WTC11 (cell line): ENCODE measurements around the gene SRC. TPM values are rescaled to one million over a fixed set of nuclear protein-coding genes. Genes with fewer than 3 reads are reported as not detected.

Experiments
- ATAC-seq: fragments of 200-7000 bp; cut with Tn5 transposase; 2 replicates; pipeline ENCODE4 v1.10.0; 2021; ENCODE audit warnings: mild to moderate bottlenecking, moderate library complexity
- CTCF ChIA-PET: fragments of 300-600 bp; sonication (Branson Sonifier 250); formaldehyde crosslinking; loops from one replicate; lab custom pipeline; 2021; ENCODE audit warnings: antibody characterized with exemption; lab: Charles Lee
- POLR2A ChIA-PET: fragments of 350-600 bp; sonication (Branson Sonifier 250); formaldehyde crosslinking; loops from one replicate; lab custom pipeline; 2021; ENCODE audit warnings: antibody characterized with exemption; lab: Charles Lee
- DNase-seq: peaks from one replicate; pipeline ENCODE4 v3.0.0; 2021; ENCODE audit warnings: low spot score
- H3K27ac Mint-ChIP-seq: 2 replicates; pipeline ENCODE4 v1.8.0; 2021; ENCODE audit warnings: mixed read lengths
- H3K27me3 Mint-ChIP-seq: 2 replicates; pipeline ENCODE4 v1.8.0; 2021; ENCODE audit warnings: low read depth, mild to moderate bottlenecking, moderate library complexity, mixed read lengths
- H3K36me3 Mint-ChIP-seq: 2 replicates; pipeline ENCODE4 v1.8.0; 2021; ENCODE audit warnings: mixed read lengths
- H3K4me1 Mint-ChIP-seq: 2 replicates; pipeline ENCODE4 v1.8.0; 2022; ENCODE audit warnings: mixed read lengths
- H3K4me3 Mint-ChIP-seq: 2 replicates; pipeline ENCODE4 v1.8.0; 2021; ENCODE audit warnings: mild to moderate bottlenecking, moderate library complexity, mixed read lengths
- H3K9me3 Mint-ChIP-seq: 2 replicates; pipeline ENCODE4 v1.8.0; 2021; ENCODE audit warnings: mixed read lengths
- ELF4 ChIP-seq: sonication (generic); formaldehyde crosslinking; IDR thresholded peaks from 2 replicates; pipeline ENCODE4 v1.8.1; 2022; ENCODE audit warnings: low read depth, mild to moderate bottlenecking, moderate library complexity, missing genetic modification reagents
- FOXJ3 ChIP-seq: sonication (generic); formaldehyde crosslinking; IDR thresholded peaks from 2 replicates; pipeline ENCODE4 v1.9.0; 2021; ENCODE audit warnings: missing genetic modification reagents, mild to moderate bottlenecking, borderline replicate concordance
- GTF2I ChIP-seq: fragments of 250-450 bp; sonication (Bioruptor Pico); conservative IDR thresholded peaks from 2 replicates; pipeline ENCODE4 v1.4.0; 2021; ENCODE audit warnings: mild to moderate bottlenecking
- NR1H2 ChIP-seq: sonication (generic); formaldehyde crosslinking; IDR thresholded peaks from 2 replicates; pipeline ENCODE4 v1.9.0; 2021; ENCODE audit warnings: mild to moderate bottlenecking, moderate library complexity, missing genetic modification reagents
- OVOL2 ChIP-seq: fragments of 250-450 bp; sonication (Bioruptor Pico); IDR thresholded peaks from 2 replicates; pipeline ENCODE4 v1.9.0; 2021; ENCODE audit warnings: mild to moderate bottlenecking, borderline replicate concordance
- PRRX2 ChIP-seq: fragments of 250-450 bp; sonication (Bioruptor Pico); IDR thresholded peaks from 2 replicates; pipeline ENCODE4 v1.8.0; 2021; ENCODE audit warnings: mild to moderate bottlenecking
- RORB ChIP-seq: fragments of 250-450 bp; sonication (Bioruptor Pico); IDR thresholded peaks from 2 replicates; pipeline ENCODE4 v1.9.0; 2021; ENCODE audit warnings: mild to moderate bottlenecking
- SMAD4 ChIP-seq: sonication (generic); formaldehyde crosslinking; IDR thresholded peaks from 2 replicates; pipeline ENCODE4 v1.8.0; 2022; ENCODE audit warnings: mild to moderate bottlenecking, missing genetic modification reagents
- ZNF121 ChIP-seq: sonication (generic); formaldehyde crosslinking; IDR thresholded peaks from 2 replicates; pipeline ENCODE4 v1.8.0; 2023; ENCODE audit warnings: missing genetic modification reagents
- total RNA-seq: library from RNA; stranded (reverse); gene quantifications from 3 replicates; pipeline ENCODE4 v1.2.3, GENCODE V29; 2021
- TF ChIP-seq, protein P1 (sequence below): sonication (generic); formaldehyde crosslinking; IDR thresholded peaks from 2 replicates; pipeline ENCODE4 v1.8.1; 2022; ENCODE audit warnings: low read depth, mild to moderate bottlenecking, moderate library complexity, missing genetic modification reagents, borderline replicate concordance
- TF ChIP-seq, protein P2 (sequence below): sonication (generic); formaldehyde crosslinking; conservative IDR thresholded peaks from 2 replicates; pipeline ENCODE4 v1.8.1; 2023; ENCODE audit warnings: mild to moderate bottlenecking, low read depth, missing genetic modification reagents, moderate library complexity
- TF ChIP-seq, protein P3 (sequence below): fragments of 250-450 bp; sonication (Bioruptor Pico); IDR thresholded peaks from 2 replicates; pipeline ENCODE4 v1.9.0; 2021; ENCODE audit warnings: mild to moderate bottlenecking
- TF ChIP-seq, protein P4 (sequence below): sonication (generic); formaldehyde crosslinking; conservative IDR thresholded peaks from 2 replicates; pipeline ENCODE4 v1.8.1; 2022; ENCODE audit warnings: mild to moderate bottlenecking, missing genetic modification reagents
- TF ChIP-seq, protein P5 (sequence below): sonication (generic); formaldehyde crosslinking; IDR thresholded peaks from 2 replicates; pipeline ENCODE4 v1.8.0; 2023; ENCODE audit warnings: mild to moderate bottlenecking, missing genetic modification reagents
- TF ChIP-seq, protein P6 (sequence below): sonication (generic); formaldehyde crosslinking; IDR thresholded peaks from 2 replicates; pipeline ENCODE4 v1.8.0; 2023; ENCODE audit warnings: missing genetic modification reagents
- TF ChIP-seq, protein P7 (sequence below): sonication (generic); formaldehyde crosslinking; IDR thresholded peaks from 2 replicates; pipeline ENCODE4 v1.8.1; 2023; ENCODE audit warnings: mild to moderate bottlenecking, missing genetic modification reagents, borderline replicate concordance
- TF ChIP-seq, protein P8 (sequence below): fragments of 250-450 bp; sonication (Bioruptor Pico); conservative IDR thresholded peaks from 2 replicates; pipeline ENCODE4 v1.9.0; 2021; ENCODE audit warnings: mild to moderate bottlenecking

SRC gene
- total RNA-seq, 1 experiment from 2014 or later: 33.3 TPM

DNA sequence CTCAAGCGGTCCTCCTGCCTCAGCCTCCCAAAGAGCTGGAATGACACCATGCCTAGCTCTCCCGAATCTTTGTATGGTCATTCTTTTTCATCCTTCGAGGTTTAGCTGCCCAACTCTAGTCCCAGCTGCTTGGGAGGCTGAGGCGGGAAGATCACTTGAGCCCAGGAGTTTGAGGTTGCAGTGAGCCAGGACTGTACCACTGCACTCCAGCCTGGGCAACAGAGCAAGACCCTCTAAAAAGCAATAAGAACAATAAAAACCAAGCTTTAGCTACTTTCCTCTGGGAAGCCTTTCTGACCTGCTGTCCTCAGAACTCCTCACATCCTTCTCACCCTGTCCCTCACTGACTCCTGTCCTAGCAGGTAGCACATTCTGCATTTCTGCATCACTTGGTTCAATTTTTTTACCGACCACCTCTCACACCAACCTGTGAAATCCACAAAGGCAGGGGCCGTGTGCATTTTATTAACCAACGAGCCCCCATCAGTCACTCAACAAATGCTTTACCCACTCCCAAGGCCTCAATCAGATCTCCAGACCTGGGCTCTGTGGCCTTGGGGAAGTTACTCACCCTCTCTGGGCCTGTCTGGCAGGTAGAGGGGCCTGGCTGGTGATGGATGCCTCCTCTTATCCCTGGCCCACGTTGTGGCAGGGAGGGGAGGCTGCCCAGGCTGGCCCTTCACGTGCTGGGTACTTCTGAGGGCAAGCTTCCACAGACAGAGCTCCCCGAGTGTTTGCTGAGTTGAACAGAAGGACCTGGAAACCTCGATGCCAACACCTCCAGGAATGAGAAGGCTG, 14.7 kb upstream of the SRC start:
- no peak for DNase-seq
- no peak for ATAC-seq
- no peak overlapping the region for H3K27ac Mint-ChIP-seq
- no peaks in the 10 kb centered on the region for H3K9me3 Mint-ChIP-seq
- CTCF ChIA-PET: interaction anchor here (0.9 to 1.4 kb wide), 6 partner anchors 12 to 139 kb away, joined by 3 to 5 read pairs (median 4); no protein-coding TSS in a partner anchor
- H3K4me3 Mint-ChIP-seq: no peak overlapping the region
- POLR2A ChIA-PET: no interaction called here
- no peaks in the 10 kb centered on the region for H3K27me3 Mint-ChIP-seq
- H3K36me3 Mint-ChIP-seq: no peaks in the 10 kb centered on the region
- peaks cover 14% of the 10 kb centered on the region for H3K4me1 Mint-ChIP-seq
- 0 out of 2 replicates have a peak, but pooled peaks have one; percentile 26 for TF ChIP-seq ZNF121 (CRISPR knock-in tag)
- TF ChIP-seq ELF4 (CRISPR knock-in tag): no peak
- TF ChIP-seq, all 79 proteins: peak for 1

DNA sequence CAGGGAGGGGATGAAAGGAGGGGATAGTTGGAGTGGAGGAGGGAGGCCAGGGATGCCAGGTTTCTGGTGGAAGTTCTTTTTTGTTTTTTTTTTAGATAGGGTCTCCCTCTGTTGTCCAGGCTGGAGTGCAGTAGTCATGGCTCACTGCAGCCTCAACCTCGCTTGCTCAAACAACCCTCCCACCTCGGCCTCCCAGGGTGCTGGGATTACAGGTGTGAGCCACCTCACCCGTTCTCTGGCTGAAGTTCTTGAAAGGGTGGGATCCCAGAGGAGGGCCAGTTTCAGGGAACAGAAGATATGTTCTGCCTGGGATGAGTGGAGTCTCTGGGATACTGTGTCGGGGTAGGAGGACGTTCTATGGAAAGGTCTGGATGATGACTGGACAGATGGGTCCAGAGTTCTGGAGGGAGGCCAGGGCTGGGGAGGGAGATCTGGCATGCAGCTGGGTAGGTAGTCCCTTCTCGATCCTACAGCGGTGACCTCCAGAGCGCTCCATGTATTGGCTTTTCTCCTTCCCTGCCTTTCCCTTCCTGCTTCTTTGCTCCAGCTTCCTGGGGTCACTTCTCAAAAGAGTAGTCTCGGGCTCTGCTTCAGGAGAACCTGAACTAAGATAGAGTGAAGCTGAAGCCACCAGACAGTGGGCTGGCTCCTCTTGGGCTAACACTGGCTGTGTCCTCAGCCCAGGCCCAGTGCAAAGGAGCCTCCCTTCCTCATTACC, 12.7 kb upstream of the SRC start:
- TF ChIP-seq, protein P1, sequence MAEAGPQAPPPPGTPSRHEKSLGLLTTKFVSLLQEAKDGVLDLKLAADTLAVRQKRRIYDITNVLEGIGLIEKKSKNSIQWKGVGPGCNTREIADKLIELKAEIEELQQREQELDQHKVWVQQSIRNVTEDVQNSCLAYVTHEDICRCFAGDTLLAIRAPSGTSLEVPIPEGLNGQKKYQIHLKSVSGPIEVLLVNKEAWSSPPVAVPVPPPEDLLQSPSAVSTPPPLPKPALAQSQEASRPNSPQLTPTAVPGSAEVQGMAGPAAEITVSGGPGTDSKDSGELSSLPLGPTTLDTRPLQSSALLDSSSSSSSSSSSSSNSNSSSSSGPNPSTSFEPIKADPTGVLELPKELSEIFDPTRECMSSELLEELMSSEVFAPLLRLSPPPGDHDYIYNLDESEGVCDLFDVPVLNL: no peak
- TF ChIP-seq GTF2I (CRISPR knock-in tag) (no peak), FOXJ3 (CRISPR knock-in tag) (no peak), RORB (no peak), PRRX2 (CRISPR knock-in tag) (no peak), OVOL2 (CRISPR knock-in tag) (no peak), ZNF121 (CRISPR knock-in tag) (no peak), SMAD4 (no peak), NR1H2 (CRISPR knock-in tag) (no peak)
- TF ChIP-seq, protein P2, sequence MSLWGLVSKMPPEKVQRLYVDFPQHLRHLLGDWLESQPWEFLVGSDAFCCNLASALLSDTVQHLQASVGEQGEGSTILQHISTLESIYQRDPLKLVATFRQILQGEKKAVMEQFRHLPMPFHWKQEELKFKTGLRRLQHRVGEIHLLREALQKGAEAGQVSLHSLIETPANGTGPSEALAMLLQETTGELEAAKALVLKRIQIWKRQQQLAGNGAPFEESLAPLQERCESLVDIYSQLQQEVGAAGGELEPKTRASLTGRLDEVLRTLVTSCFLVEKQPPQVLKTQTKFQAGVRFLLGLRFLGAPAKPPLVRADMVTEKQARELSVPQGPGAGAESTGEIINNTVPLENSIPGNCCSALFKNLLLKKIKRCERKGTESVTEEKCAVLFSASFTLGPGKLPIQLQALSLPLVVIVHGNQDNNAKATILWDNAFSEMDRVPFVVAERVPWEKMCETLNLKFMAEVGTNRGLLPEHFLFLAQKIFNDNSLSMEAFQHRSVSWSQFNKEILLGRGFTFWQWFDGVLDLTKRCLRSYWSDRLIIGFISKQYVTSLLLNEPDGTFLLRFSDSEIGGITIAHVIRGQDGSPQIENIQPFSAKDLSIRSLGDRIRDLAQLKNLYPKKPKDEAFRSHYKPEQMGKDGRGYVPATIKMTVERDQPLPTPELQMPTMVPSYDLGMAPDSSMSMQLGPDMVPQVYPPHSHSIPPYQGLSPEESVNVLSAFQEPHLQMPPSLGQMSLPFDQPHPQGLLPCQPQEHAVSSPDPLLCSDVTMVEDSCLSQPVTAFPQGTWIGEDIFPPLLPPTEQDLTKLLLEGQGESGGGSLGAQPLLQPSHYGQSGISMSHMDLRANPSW (CRISPR knock-in tag): no peak
- TF ChIP-seq, protein P3, sequence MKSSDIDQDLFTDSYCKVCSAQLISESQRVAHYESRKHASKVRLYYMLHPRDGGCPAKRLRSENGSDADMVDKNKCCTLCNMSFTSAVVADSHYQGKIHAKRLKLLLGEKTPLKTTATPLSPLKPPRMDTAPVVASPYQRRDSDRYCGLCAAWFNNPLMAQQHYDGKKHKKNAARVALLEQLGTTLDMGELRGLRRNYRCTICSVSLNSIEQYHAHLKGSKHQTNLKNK (CRISPR knock-in tag): no peak
- TF ChIP-seq, protein P4, sequence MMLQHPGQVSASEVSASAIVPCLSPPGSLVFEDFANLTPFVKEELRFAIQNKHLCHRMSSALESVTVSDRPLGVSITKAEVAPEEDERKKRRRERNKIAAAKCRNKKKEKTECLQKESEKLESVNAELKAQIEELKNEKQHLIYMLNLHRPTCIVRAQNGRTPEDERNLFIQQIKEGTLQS: no peak
- TF ChIP-seq, protein P5, sequence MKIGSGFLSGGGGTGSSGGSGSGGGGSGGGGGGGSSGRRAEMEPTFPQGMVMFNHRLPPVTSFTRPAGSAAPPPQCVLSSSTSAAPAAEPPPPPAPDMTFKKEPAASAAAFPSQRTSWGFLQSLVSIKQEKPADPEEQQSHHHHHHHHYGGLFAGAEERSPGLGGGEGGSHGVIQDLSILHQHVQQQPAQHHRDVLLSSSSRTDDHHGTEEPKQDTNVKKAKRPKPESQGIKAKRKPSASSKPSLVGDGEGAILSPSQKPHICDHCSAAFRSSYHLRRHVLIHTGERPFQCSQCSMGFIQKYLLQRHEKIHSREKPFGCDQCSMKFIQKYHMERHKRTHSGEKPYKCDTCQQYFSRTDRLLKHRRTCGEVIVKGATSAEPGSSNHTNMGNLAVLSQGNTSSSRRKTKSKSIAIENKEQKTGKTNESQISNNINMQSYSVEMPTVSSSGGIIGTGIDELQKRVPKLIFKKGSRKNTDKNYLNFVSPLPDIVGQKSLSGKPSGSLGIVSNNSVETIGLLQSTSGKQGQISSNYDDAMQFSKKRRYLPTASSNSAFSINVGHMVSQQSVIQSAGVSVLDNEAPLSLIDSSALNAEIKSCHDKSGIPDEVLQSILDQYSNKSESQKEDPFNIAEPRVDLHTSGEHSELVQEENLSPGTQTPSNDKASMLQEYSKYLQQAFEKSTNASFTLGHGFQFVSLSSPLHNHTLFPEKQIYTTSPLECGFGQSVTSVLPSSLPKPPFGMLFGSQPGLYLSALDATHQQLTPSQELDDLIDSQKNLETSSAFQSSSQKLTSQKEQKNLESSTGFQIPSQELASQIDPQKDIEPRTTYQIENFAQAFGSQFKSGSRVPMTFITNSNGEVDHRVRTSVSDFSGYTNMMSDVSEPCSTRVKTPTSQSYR (CRISPR knock-in tag): no peak
- TF ChIP-seq, protein P6, sequence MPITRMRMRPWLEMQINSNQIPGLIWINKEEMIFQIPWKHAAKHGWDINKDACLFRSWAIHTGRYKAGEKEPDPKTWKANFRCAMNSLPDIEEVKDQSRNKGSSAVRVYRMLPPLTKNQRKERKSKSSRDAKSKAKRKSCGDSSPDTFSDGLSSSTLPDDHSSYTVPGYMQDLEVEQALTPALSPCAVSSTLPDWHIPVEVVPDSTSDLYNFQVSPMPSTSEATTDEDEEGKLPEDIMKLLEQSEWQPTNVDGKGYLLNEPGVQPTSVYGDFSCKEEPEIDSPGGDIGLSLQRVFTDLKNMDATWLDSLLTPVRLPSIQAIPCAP (CRISPR knock-in tag): no peak
- TF ChIP-seq, protein P7, sequence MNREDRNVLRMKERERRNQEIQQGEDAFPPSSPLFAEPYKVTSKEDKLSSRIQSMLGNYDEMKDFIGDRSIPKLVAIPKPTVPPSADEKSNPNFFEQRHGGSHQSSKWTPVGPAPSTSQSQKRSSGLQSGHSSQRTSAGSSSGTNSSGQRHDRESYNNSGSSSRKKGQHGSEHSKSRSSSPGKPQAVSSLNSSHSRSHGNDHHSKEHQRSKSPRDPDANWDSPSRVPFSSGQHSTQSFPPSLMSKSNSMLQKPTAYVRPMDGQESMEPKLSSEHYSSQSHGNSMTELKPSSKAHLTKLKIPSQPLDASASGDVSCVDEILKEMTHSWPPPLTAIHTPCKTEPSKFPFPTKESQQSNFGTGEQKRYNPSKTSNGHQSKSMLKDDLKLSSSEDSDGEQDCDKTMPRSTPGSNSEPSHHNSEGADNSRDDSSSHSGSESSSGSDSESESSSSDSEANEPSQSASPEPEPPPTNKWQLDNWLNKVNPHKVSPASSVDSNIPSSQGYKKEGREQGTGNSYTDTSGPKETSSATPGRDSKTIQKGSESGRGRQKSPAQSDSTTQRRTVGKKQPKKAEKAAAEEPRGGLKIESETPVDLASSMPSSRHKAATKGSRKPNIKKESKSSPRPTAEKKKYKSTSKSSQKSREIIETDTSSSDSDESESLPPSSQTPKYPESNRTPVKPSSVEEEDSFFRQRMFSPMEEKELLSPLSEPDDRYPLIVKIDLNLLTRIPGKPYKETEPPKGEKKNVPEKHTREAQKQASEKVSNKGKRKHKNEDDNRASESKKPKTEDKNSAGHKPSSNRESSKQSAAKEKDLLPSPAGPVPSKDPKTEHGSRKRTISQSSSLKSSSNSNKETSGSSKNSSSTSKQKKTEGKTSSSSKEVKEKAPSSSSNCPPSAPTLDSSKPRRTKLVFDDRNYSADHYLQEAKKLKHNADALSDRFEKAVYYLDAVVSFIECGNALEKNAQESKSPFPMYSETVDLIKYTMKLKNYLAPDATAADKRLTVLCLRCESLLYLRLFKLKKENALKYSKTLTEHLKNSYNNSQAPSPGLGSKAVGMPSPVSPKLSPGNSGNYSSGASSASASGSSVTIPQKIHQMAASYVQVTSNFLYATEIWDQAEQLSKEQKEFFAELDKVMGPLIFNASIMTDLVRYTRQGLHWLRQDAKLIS: no peak
- TF ChIP-seq, protein P8, sequence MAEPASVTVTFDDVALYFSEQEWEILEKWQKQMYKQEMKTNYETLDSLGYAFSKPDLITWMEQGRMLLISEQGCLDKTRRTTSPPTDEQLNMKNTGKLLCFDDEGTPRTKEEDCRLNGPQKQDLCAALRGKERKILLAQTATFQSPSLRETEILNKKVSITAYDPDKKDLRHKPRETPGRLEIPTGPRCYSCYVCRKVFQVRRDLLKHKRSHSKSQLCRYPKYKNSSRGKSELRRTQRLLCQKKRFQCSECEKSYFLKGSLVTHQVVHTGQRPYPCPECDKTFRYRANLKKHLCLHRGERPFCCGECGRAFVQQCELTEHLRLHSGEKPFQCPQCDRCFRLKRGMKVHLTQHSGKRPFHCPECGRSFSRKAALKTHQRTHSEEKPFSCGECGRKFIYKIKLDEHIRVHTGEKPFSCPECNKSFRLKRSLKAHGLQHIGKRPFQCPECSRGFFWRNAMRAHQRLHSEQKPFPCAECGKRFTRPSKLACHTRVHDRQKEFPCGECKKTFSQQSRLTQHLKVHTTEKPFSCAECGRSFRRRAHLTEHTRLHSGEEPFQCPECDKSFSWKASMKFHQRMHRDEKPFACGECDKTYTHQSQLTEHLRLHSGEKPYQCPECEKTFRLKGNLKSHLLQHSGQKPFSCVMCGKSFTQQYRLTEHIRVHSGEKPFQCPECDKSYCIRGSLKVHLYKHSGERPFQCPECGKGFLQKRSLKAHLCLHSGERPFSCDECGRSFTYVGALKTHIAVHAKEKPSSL: no peak
- no peak overlapping the region for H3K4me3 Mint-ChIP-seq
- ATAC-seq: no peak
- DNase-seq: no peak
- H3K4me1 Mint-ChIP-seq: peaks cover 25% of the 10 kb centered on the region
- H3K36me3 Mint-ChIP-seq: no peaks in the 10 kb centered on the region
- CTCF ChIA-PET: interaction anchor here (1.4 kb wide), 1 partner anchor 51 kb away, joined by 4 read pairs; no protein-coding TSS in a partner anchor
- H3K9me3 Mint-ChIP-seq: no peaks in the 10 kb centered on the region
- no peak overlapping the region for H3K27ac Mint-ChIP-seq
- POLR2A ChIA-PET: no interaction called here
- H3K27me3 Mint-ChIP-seq: no peaks in the 10 kb centered on the region
